GM12878 (cell line): ENCODE data around the gene FNDC8. TPM values are rescaled to one million over a fixed set of nuclear protein-coding genes. Genes with fewer than 3 reads are reported as not detected.

Experiments
- ATAC-seq: fragments of 200-7000 bp; cut with Tn5 transposase; 3 replicates; pipeline ENCODE4 v1.9.1; 2020; ENCODE audit warnings: mild to moderate bottlenecking, moderate library complexity
- Bru-seq: library from RNA; stranded (reverse); fragments of 400-500 nt; gene quantifications from one replicate; lab custom pipeline; 2021; lab: Mats Ljungman, UMichigan
- BruChase-seq, 2 experiments: library from RNA; stranded (reverse); fragments of 400-500 nt; gene quantifications; one replicate each; lab custom pipeline; 2021; lab: Mats Ljungman, UMichigan
- BruUV-seq: library from RNA; stranded (reverse); fragments of 400-500 nt; replicated peaks from 2 replicates; lab custom pipeline; 2021; lab: Mats Ljungman, UMichigan
- CTCF ChIA-PET: fragments of 300-600 bp; sonication (Branson Sonifier 250); formaldehyde crosslinking; extraction: SDS; loops from one replicate; lab custom pipeline; 2021; ENCODE audit warnings: inconsistent platforms; lab: Yijun Ruan, JAX
- POLR2A ChIA-PET: fragments of 350-600 bp; formaldehyde crosslinking; extraction: SDS; loops from one replicate; lab custom pipeline; 2021; ENCODE audit warnings: inconsistent platforms; lab: Charles Lee
- RAD21 ChIA-PET: fragments of 300-600 bp; sonication (Branson Sonifier 250); formaldehyde crosslinking; loops from one replicate; lab custom pipeline; 2023; ENCODE audit warnings: antibody characterized with exemption; ENCODE audit not compliant: unreplicated experiment; lab: Charles Lee
- SMC1A ChIA-PET: fragments of 300-600 bp; sonication (Branson Sonifier 250); formaldehyde crosslinking; loops from one replicate; lab custom pipeline; 2023; ENCODE audit not compliant: unreplicated experiment, uncharacterized antibody; lab: Charles Lee
- DNase-seq: peaks from one replicate; pipeline ENCODE4 v3.0.0-alpha.2; 2011; ENCODE audit warnings: low read depth, low spot score
- FAIRE-seq: peaks from 3 replicates; lab custom pipeline; 2011; peaks lifted over from hg19 to GRCh38; lab: Jason Lieb, UNC
- H2AFZ ChIP-seq: 2 replicates; pipeline ENCODE4 v1.6.0; 2011; ENCODE audit warnings: low read depth, low read length, control low read depth; ENCODE audit not compliant: control insufficient read depth
- H3K27ac ChIP-seq: 2 replicates; pipeline ENCODE4 v1.5.1; 2011; ENCODE audit warnings: control low read depth; ENCODE audit not compliant: control insufficient read depth, insufficient read depth
- H3K27me3 ChIP-seq, 2 experiments: replicated peaks in 1 of 2; 2 replicates each; pipeline versions ENCODE4 v1.6.0 to v1.6.1; 2011; ENCODE audit warnings: low read length in 1 of 2; ENCODE audit not compliant: control insufficient read depth in 2 of 2, insufficient read depth in 2 of 2
- H3K36me3 ChIP-seq, 2 experiments: 2 replicates each; pipeline ENCODE4 v1.5.1; 2011; ENCODE audit warnings: low read length in 1 of 2; ENCODE audit not compliant: control insufficient read depth in 2 of 2, insufficient read depth in 2 of 2
- H3K4me1 ChIP-seq: 2 replicates; pipeline ENCODE4 v1.6.1; 2011; ENCODE audit warnings: mild to moderate bottlenecking, low read length, moderate library complexity, mixed read lengths; ENCODE audit not compliant: control insufficient read depth, insufficient read depth
- H3K4me2 ChIP-seq: 2 replicates; pipeline ENCODE4 v1.6.0; 2011; ENCODE audit warnings: control low read depth; ENCODE audit not compliant: control insufficient read depth, insufficient read depth
- H3K4me3 ChIP-seq: fragments of 200-600 bp; sonication (generic); 2 replicates; pipeline ENCODE4 v1.5.1; 2016
- H3K79me2 ChIP-seq: 2 replicates; pipeline ENCODE4 v1.6.0; 2011; ENCODE audit warnings: low read length; ENCODE audit not compliant: control insufficient read depth, insufficient read depth
- H3K9ac ChIP-seq: 2 replicates; pipeline ENCODE4 v1.8.0; 2011; ENCODE audit warnings: low read length, control low read depth, mixed read lengths; ENCODE audit not compliant: control insufficient read depth, insufficient read depth
- H3K9me3 ChIP-seq: replicated peaks from 3 replicates; pipeline ENCODE4 v1.5.1; 2011; ENCODE audit warnings: mild to moderate bottlenecking, low read length; ENCODE audit not compliant: control insufficient read depth, insufficient read depth
- H4K20me1 ChIP-seq: 2 replicates; pipeline ENCODE4 v1.6.0; 2011; ENCODE audit not compliant: control insufficient read depth, insufficient read depth
- CHD2 ChIP-seq: IDR thresholded peaks from 2 replicates; pipeline ENCODE4 v1.6.1; 2011; ENCODE audit warnings: low read depth, low read length, improper control_type of control experiment, borderline replicate concordance
- HDGF ChIP-seq: fragments of 450-650 bp; IDR thresholded peaks from 2 replicates; pipeline ENCODE4 v1.6.1; 2016; ENCODE audit warnings: antibody characterized with exemption
- PKNOX1 ChIP-seq: fragments of 450-650 bp; IDR thresholded peaks from 2 replicates; pipeline ENCODE4 v1.6.1; 2016; ENCODE audit warnings: mild to moderate bottlenecking
- ZNF622 ChIP-seq: fragments of 450-650 bp; IDR thresholded peaks from 2 replicates; pipeline ENCODE4 v1.6.1; 2017; ENCODE audit warnings: mild to moderate bottlenecking, inconsistent platforms
- WGBS: methylation state at CpG from one replicate; pipeline ENCODE4 v1.1.6; 2016; ENCODE audit warnings: low lambda C conversion rate; ENCODE audit not compliant: insufficient replicate concordance, insufficient coverage; ENCODE audit errors: missing lambda C conversion rate; 5-methylcytosine and 5-hydroxymethylcytosine counted together
- in situ Hi-C: fragments of 300-500 bp; cut with MboI; formaldehyde crosslinking; loops from 9 replicates; pipeline ENCODE4 v1.14.3; 2018; ENCODE audit warnings: mixed read lengths
- intact Hi-C: fragments of 100-400 bp; cut with micrococcal nuclease; formaldehyde crosslinking; loops from one replicate; pipeline ENCODE4 v1.14.2; 2022; ENCODE audit not compliant: unreplicated experiment
- long read RNA-seq, 2 experiments: library from polyadenylated mRNA; unstranded; transcript quantifications; one replicate each; pipeline ENCODE4 v2.0.0, GENCODE V29; 2019 to 2020
- polyA minus RNA-seq, 3 experiments: library from RNA; depleted of rRNA, polyadenylated mRNA; stranded (reverse); fragments of >200 nt; gene quantifications; 2 replicates each; pipeline ENCODE4 v1.2.3, GENCODE V29; 2011
- polyA plus RNA-seq, 11 experiments: library from polyadenylated mRNA; depleted of rRNA in 4 of 11; unstranded in 6 of 11; stranded (reverse) in 5 of 11; fragments of >200 nt; fragmentation: Nextera tagmentation in 4 of 11; fragmentation: Illumina TruSeq in 1 of 11; extraction: Ambion mirVana in 4 of 11; extraction: Trizol in 1 of 11; gene quantifications; 1 replicate in 1 of 11; 2 replicates in 10 of 11; pipeline versions ENCODE4 v1.2.1 to v1.2.3, GENCODE V29; 2011 to 2016; ENCODE audit warnings: inconsistent platforms in 2 of 11, missing spikeins in 2 of 11, low read depth in 1 of 11
- total RNA-seq, 4 experiments: library from RNA; depleted of rRNA in 3 of 4; stranded (reverse); fragments of >200 nt in 3 of 4; fragmentation: Illumina TruSeq in 1 of 4; extraction: Trizol in 1 of 4; gene quantifications; 2 replicates each; pipeline versions ENCODE4 v1.2.1 to v1.2.3, GENCODE V29; 2013 to 2021
- TF ChIP-seq, protein P1 (sequence below): fragments of 450-650 bp; IDR thresholded peaks from 2 replicates; pipeline ENCODE4 v1.6.1; 2017; ENCODE audit warnings: mild to moderate bottlenecking, moderate library complexity

The FNDC8 gene
- not detected in 2 replicates for total RNA-seq (2013; cell fraction: nucleolus; rRNA removed)
- 0.11 TPM in 1 of 2 replicates, not detected in the other for total RNA-seq (2014; rRNA removed)
- total RNA-seq (2014; rRNA removed; fragmentation: Illumina TruSeq; extraction: Trizol), result not detected in 2 replicates
- total RNA-seq (2021), result 0.15 TPM in 1 of 2 replicates, not detected in the other
- not detected for polyA plus RNA-seq (2011; ENCODE audit: low read depth)
- polyA plus RNA-seq (2011; rRNA removed), result not detected in 2 replicates
- polyA plus RNA-seq (2011; cell fraction: cytosol; rRNA removed), result 0.06 TPM in 1 of 2 replicates, not detected in the other
- polyA plus RNA-seq (2011; cell fraction: nucleus; rRNA removed), result not detected in 2 replicates
- 0.27 TPM in 1 of 2 replicates, not detected in the other for polyA plus RNA-seq (2012)
- not detected in 2 replicates for polyA plus RNA-seq (2014; fragmentation: Illumina TruSeq; extraction: Trizol)
- under 1 TPM in 1 of 2 experiments, not detected in 1; 0.06 TPM for polyA plus RNA-seq (2014; fragmentation: Nextera tagmentation; extraction: Ambion mirVana)
- 0.09 TPM in 1 of 2 replicates, not detected in the other for polyA plus RNA-seq (2014; rRNA removed)
- not detected for polyA plus RNA-seq (2016; fragmentation: Nextera tagmentation; extraction: Ambion mirVana)
- polyA minus RNA-seq (2011; rRNA and poly(A)+ RNA removed), result not detected in 2 replicates
- not detected in 2 replicates for polyA minus RNA-seq (2011; cell fraction: cytosol; rRNA and poly(A)+ RNA removed)
- polyA minus RNA-seq (2011; cell fraction: nucleus; rRNA and poly(A)+ RNA removed), result not detected in 2 replicates
- Bru-seq, nascent RNA, result not detected
- percentile 9 among the genes with signal in this experiment for BruChase-seq, experiment 1, labeled RNA remaining after a 6-hour chase
- percentile 4 among the genes with signal in this experiment for BruChase-seq, experiment 2, labeled RNA remaining after a 2-hour chase
- long read RNA-seq, experiment 1, result 0 reads
- long read RNA-seq, experiment 2, result 0 reads

GRCh38 chr17:35121315-35121714, at the start of gene FNDC8:
TSS of gene FNDC8 (plus strand) at chr17:35121615. CDS start at chr17:35121694, 79 bp downstream.
- FAIRE-seq (no peak), ATAC-seq (no peak), DNase-seq (no peak)
- Histone ChIP-seq H3K4me2 (no peak within 1 kb of the TSS), H3K9me3 (no peaks in the 10 kb centered on the region), H3K79me2 (peaks cover 23% of the 10 kb centered on the region), H3K9ac (no peak within 1 kb of the TSS), H3K27me3 (no peaks in the 10 kb centered on the region), H3K4me1 (no peaks in the 10 kb centered on the region; the same call in 1 of the 2 replicates), H3K4me3 (no peak within 1 kb of the TSS), H4K20me1 (no peaks in the 10 kb centered on the region), H3K36me3 (no peaks in the 10 kb centered on the region), H2AFZ (no peak within 1 kb of the TSS), H3K27ac (no peak within 1 kb of the TSS)
- SMC1A ChIA-PET, result interaction anchor here (8.3 kb wide), 1 partner anchor 122 kb away, joined by 101 read pairs; no protein-coding TSS in a partner anchor
- CTCF ChIA-PET, result interaction anchor here (0.8 to 6.9 kb wide), 5 partner anchors 31 to 701 kb away, joined by 3 to 149 read pairs (median 30); no protein-coding TSS in a partner anchor
- TF ChIP-seq CHD2 (no peak), ZNF622 (no peak), PKNOX1 (no peak), HDGF (no peak)
- TF ChIP-seq, protein P1, sequence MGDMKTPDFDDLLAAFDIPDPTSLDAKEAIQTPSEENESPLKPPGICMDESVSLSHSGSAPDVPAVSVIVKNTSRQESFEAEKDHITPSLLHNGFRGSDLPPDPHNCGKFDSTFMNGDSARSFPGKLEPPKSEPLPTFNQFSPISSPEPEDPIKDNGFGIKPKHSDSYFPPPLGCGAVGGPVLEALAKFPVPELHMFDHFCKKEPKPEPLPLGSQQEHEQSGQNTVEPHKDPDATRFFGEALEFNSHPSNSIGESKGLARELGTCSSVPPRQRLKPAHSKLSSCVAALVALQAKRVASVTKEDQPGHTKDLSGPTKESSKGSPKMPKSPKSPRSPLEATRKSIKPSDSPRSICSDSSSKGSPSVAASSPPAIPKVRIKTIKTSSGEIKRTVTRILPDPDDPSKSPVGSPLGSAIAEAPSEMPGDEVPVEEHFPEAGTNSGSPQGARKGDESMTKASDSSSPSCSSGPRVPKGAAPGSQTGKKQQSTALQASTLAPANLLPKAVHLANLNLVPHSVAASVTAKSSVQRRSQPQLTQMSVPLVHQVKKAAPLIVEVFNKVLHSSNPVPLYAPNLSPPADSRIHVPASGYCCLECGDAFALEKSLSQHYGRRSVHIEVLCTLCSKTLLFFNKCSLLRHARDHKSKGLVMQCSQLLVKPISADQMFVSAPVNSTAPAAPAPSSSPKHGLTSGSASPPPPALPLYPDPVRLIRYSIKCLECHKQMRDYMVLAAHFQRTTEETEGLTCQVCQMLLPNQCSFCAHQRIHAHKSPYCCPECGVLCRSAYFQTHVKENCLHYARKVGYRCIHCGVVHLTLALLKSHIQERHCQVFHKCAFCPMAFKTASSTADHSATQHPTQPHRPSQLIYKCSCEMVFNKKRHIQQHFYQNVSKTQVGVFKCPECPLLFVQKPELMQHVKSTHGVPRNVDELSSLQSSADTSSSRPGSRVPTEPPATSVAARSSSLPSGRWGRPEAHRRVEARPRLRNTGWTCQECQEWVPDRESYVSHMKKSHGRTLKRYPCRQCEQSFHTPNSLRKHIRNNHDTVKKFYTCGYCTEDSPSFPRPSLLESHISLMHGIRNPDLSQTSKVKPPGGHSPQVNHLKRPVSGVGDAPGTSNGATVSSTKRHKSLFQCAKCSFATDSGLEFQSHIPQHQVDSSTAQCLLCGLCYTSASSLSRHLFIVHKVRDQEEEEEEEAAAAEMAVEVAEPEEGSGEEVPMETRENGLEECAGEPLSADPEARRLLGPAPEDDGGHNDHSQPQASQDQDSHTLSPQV, result no peak
- POLR2A ChIA-PET, result no interaction called here
- 100% methylated on average over 3 of the region's 3 CpGs for WGBS
- in situ Hi-C loops, result loop anchor here (5.0 to 25.0 kb wide), 2 partner anchors 579 to 909 kb away; no protein-coding TSS in a partner anchor
- intact Hi-C loops, result no loop called here
- no TSS peak for BruUV-seq
- RAD21 ChIA-PET, result interaction anchor here (1.1 to 3.7 kb wide), 3 partner anchors 578 to 702 kb away, joined by 5 to 31 read pairs (median 5); no protein-coding TSS in a partner anchor
